K562 (cell line): Measurements from ENCODE around the gene ASB6. TPM values are rescaled to one million over a fixed set of nuclear protein-coding genes. Genes with fewer than 3 reads are reported as not detected.

Experiments used
- BMI1 ChIP-seq: fragments of 150-350 bp; IDR thresholded peaks from 2 replicates; pipeline ENCODE4 v1.6.1; 2014; ENCODE audit warnings: low read length
- CGGBP1 ChIP-seq: fragments of 250-450 bp; sonication (Bioruptor Pico); IDR thresholded peaks from 2 replicates; pipeline ENCODE4 v1.9.0; 2021; ENCODE audit warnings: mild to moderate bottlenecking
- FIP1L1 ChIP-seq: fragments of 200-400 bp; formaldehyde crosslinking; IDR thresholded peaks from 2 replicates; pipeline ENCODE4 v1.6.1; 2018; ENCODE audit warnings: mild to moderate bottlenecking, low read depth, low read length; ENCODE audit not compliant: poor library complexity, severe bottlenecking
- FOSL1 ChIP-seq: fragments of 200-800 bp; sonication (Bioruptor generic); conservative IDR thresholded peaks from 2 replicates; pipeline ENCODE4 v1.6.1; 2016; ENCODE audit warnings: missing genetic modification characterization, missing compliant biosample characterization
- HIVEP1 ChIP-seq: fragments of 250-450 bp; sonication (Bioruptor Pico); IDR thresholded peaks from 2 replicates; pipeline ENCODE4 v1.4.0; 2020; ENCODE audit warnings: mild to moderate bottlenecking
- LCOR ChIP-seq: sonication (generic); formaldehyde crosslinking; IDR thresholded peaks from 2 replicates; pipeline ENCODE4 v1.8.0; 2022; ENCODE audit warnings: mild to moderate bottlenecking, missing genetic modification reagents
- MED1 ChIP-seq: sonication (generic); formaldehyde crosslinking; IDR thresholded peaks from 2 replicates; pipeline ENCODE4 v1.8.1; 2023; ENCODE audit warnings: missing genetic modification reagents, borderline replicate concordance
- MYC ChIP-seq, 2 experiments: fragments of 250-450 bp in 1 of 2; sonication (Bioruptor Pico) in 1 of 2; IDR thresholded peaks; 2 replicates each; pipeline versions ENCODE4 v1.5.1 to v1.6.1; 2012 to 2021; ENCODE audit warnings: low read depth in 2 of 2, borderline replicate concordance in 1 of 2, improper control_type of control experiment in 1 of 2, low read length in 1 of 2, mild to moderate bottlenecking in 1 of 2, moderate library complexity in 1 of 2
- NFATC3 ChIP-seq: fragments of 450-650 bp; IDR thresholded peaks from 2 replicates; pipeline ENCODE4 v1.6.1; 2017; ENCODE audit warnings: mild to moderate bottlenecking
- PATZ1 ChIP-seq: fragments of 250-450 bp; sonication (Bioruptor Pico); IDR thresholded peaks from 2 replicates; pipeline ENCODE4 v1.5.0; 2020; ENCODE audit warnings: mild to moderate bottlenecking, borderline replicate concordance
- PCBP2 ChIP-seq: fragments of 200-400 bp; formaldehyde crosslinking; IDR thresholded peaks from 2 replicates; pipeline ENCODE4 v1.6.1; 2018; ENCODE audit warnings: low read length, low read depth, mild to moderate bottlenecking, moderate library complexity; ENCODE audit not compliant: poor library complexity, severe bottlenecking
- POLR2AphosphoS2 ChIP-seq: IDR thresholded peaks from 2 replicates; pipeline ENCODE4 v1.6.1; 2012; ENCODE audit warnings: low read length, improper control_type of control experiment
- POU5F1 ChIP-seq: fragments of 150-350 bp; IDR thresholded peaks from 2 replicates; pipeline ENCODE4 v1.6.1; 2014; ENCODE audit warnings: borderline replicate concordance, low read length, low read depth, mild to moderate bottlenecking; ENCODE audit not compliant: partially characterized antibody
- RBM15 ChIP-seq: fragments of 200-400 bp; formaldehyde crosslinking; IDR thresholded peaks from 2 replicates; pipeline ENCODE4 v1.6.1; 2018; ENCODE audit warnings: mild to moderate bottlenecking, low read length, moderate library complexity; ENCODE audit not compliant: insufficient read depth
- RBM25 ChIP-seq: fragments of 200-400 bp; formaldehyde crosslinking; IDR thresholded peaks from 2 replicates; pipeline ENCODE4 v1.6.1; 2018; ENCODE audit warnings: low read length, low read depth, moderate library complexity; ENCODE audit not compliant: severe bottlenecking
- RUNX1 ChIP-seq: sonication (generic); IDR thresholded peaks from 2 replicates; pipeline ENCODE4 v1.6.1; 2016; ENCODE audit warnings: antibody characterized with exemption, low read depth
- SMAD2 ChIP-seq: fragments of 150-350 bp; IDR thresholded peaks from 2 replicates; pipeline ENCODE4 v1.6.1; 2014; ENCODE audit warnings: low read depth, mild to moderate bottlenecking, low read length
- SNIP1 ChIP-seq: fragments of 450-650 bp; IDR thresholded peaks from 2 replicates; pipeline ENCODE4 v1.7.1; 2017; ENCODE audit warnings: low read depth, mild to moderate bottlenecking
- SRSF7 ChIP-seq: fragments of 200-400 bp; formaldehyde crosslinking; optimal IDR thresholded peaks from 2 replicates; pipeline ENCODE3; 2017; ENCODE audit warnings: mild to moderate bottlenecking, low read depth, low read length
- TCF7L2 ChIP-seq: fragments of 150-350 bp; IDR thresholded peaks from 2 replicates; pipeline ENCODE4 v1.6.1; 2016; ENCODE audit warnings: low read depth, mild to moderate bottlenecking, low read length, moderate library complexity
- TSC22D4 ChIP-seq: fragments of 450-650 bp; IDR thresholded peaks from 2 replicates; pipeline ENCODE4 v1.6.1; 2016; ENCODE audit warnings: missing genetic modification characterization, missing biosample characterization, control low read depth
- ZNF140 ChIP-seq: fragments of 250-450 bp; sonication (Bioruptor Pico); IDR thresholded peaks from 2 replicates; pipeline ENCODE4 v1.8.0; 2021; ENCODE audit warnings: moderate library complexity, mild to moderate bottlenecking, inconsistent platforms
- ZNF146 ChIP-seq: IDR thresholded peaks from one replicate; pipeline ENCODE4 v1.6.1; 2018; ENCODE audit warnings: missing compliant biosample characterization; ENCODE audit not compliant: unreplicated experiment
- ZNF347 ChIP-seq: fragments of 450-650 bp; formaldehyde crosslinking; IDR thresholded peaks from 2 replicates; pipeline ENCODE4 v1.4.0; 2020; ENCODE audit warnings: low read depth, mild to moderate bottlenecking, moderate library complexity
- ZNF76 ChIP-seq: fragments of 250-450 bp; sonication (Bioruptor Pico); IDR thresholded peaks from 2 replicates; pipeline ENCODE4 v1.4.0; 2020; ENCODE audit warnings: mild to moderate bottlenecking, moderate library complexity, borderline replicate concordance
- polyA plus RNA-seq, 8 experiments: library from polyadenylated mRNA; depleted of rRNA in 4 of 8; stranded (reverse) in 5 of 8; unstranded in 3 of 8; fragments of >200 nt; fragmentation: Nextera tagmentation in 2 of 8; fragmentation: Illumina TruSeq in 1 of 8; extraction: Ambion mirVana in 2 of 8; extraction: Trizol in 1 of 8; gene quantifications; 2 replicates each; pipeline versions ENCODE4 v1.2.1 to v1.2.3, GENCODE V29; 2011 to 2014; ENCODE audit warnings: inconsistent platforms in 1 of 8, missing spikeins in 1 of 8
- total RNA-seq, 7 experiments: library from RNA; depleted of rRNA in 6 of 7; stranded (reverse); fragments of >200 nt in 6 of 7; fragmentation: Illumina TruSeq in 2 of 7; extraction: Trizol in 2 of 7; gene quantifications; 2 replicates each; pipeline versions ENCODE4 v1.2.1 to v1.2.3, GENCODE V29; 2011 to 2021; ENCODE audit warnings: low replicate concordance in 1 of 7

The ASB6 gene
- total and polyA plus RNA-seq, 9 of the 15 experiments (the other 6 are each of a cell fraction or from before 2014, with no cell fraction given): 0.92 to 17.8 (median 11.3) TPM

- TF ChIP-seq CGGBP1 (CRISPR knock-in tag) (no peak), MYC (IDR thresholded peaks at IDR 0.05; ENCODE audit: low read depth, low read length) (0 out of 2 replicates have a peak, but pooled peaks have one; percentile 10), MYC (CRISPR knock-in tag; IDR thresholded peaks at IDR 0.05; ENCODE audit: borderline replicate concordance, low read depth) (no peak), ZNF347 (no peak), MED1 (no peak), POLR2AphosphoS2 (no peak), ZNF76 (CRISPR knock-in tag) (no peak), NFATC3 (no peak), RUNX1 (no peak), TCF7L2 (no peak), TSC22D4 (tag) (no peak), SNIP1 (no peak), ZNF140 (no peak), LCOR (CRISPR knock-in tag) (no peak), POU5F1 (no peak), FIP1L1 (no peak), SRSF7 (no peak), SMAD2 (no peak), PATZ1 (CRISPR knock-in tag) (no peak), ZNF146 (CRISPR knock-in tag) (no peak), HIVEP1 (no peak), FOSL1 (tag) (no peak), BMI1 (no peak), RBM15 (no peak), RBM25 (no peak), PCBP2 (no peak)
These were observed 21.9 kb downstream of the ASB6 start (continued) for GRCh38 chr9:129619787-129620668.
